ENCODE data around the gene FBXW11.
"Not testable (repeated sequence)": the region's sequence is repeated elsewhere in the genome, so short reads cannot be mapped to it uniquely, and the experiment has no call there.

Gene FBXW11

DNA sequence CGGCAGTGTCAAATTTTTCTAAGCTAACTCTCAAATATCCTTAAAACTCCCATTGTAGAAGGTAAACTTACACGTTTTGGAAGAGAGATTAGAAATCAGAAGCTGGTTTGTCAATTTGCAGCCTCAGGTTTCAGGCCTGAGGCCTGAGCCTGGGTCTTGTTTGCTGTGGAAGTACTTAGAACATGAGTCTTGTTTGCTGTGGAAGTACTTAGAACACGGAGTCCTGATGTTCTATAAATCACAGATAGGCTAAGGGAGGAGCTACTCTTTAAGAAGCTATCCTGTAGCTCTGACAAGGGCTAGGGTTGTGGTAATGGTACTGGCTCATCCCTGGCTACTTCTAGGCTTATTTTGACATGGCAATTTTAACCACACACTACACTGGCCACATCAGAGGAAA is 97.8 kb downstream of the FBXW11 start:
- no peak for DNase-seq (ENCODE audit: low read depth)

DNA sequence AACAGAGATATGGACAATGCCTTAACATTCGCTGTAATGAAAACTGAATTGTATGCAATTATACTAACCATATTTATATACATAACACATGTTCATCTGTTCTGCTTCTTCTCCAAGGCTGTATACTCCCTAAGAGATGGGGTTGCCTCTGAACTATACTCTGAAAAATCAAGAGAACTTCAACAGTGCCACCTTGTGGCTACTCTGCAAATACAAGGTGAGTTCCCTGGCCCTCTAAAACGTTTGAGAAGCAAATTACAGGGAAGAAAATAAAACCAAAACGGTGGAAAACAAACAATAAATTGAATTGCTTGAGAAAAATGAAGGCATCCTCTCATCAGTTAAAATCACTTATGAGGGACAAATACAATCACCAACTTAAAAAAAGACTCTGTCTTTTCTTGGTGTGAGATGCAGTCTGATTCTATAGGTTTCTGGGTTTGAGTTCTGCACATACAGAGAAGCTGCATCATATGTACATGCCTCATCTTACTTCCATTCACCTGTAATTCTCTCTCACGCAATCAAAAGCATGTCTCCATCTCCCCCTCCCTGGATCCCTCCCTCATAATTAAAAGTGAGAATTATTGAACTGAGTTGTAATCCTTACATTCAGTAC is 98.6 kb downstream of the FBXW11 start:
- peak; percentile 66 for DNase-seq (ENCODE audit: low read depth)

DNA sequence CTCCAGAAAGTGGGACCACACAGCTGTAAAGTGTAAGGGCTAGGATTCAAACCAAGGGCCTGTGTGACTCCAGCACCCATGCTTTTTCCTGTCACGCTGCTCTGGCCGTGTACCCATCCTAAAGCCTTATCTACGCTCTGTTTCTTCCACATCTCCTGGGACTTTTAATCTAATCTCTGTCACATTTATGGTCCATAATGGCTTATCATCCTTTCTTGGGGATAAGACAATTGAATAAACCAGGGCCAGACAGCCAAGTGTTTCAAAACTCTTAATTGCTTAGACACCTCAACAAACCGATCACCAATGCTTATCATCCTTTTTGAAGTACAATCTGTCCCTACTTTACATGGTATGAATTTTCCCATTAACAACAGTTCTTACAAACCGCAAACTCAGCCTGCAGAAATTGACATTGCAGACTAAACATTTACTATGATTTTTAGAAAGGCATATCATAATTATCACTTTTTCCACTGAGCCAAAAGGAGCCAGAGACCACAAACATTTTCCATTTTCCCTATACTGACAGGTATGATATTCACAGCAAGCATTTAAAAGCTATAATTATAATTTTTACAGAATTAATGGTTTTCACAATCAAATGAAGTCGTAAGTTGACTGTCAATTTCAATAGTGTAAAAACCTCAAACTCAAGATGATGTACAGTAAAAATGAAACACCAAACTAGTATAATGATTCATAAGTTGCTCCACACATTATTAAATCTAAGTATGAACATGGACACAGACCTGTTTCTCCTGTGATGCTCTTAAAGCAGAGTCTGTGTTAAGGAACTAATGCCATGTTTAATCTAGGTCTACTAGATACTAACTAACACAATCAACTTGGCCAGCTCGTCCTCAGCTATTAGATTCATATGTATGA is 99.5 kb downstream of the FBXW11 start:
- no peak for DNase-seq (ENCODE audit: low read depth)

DNA sequence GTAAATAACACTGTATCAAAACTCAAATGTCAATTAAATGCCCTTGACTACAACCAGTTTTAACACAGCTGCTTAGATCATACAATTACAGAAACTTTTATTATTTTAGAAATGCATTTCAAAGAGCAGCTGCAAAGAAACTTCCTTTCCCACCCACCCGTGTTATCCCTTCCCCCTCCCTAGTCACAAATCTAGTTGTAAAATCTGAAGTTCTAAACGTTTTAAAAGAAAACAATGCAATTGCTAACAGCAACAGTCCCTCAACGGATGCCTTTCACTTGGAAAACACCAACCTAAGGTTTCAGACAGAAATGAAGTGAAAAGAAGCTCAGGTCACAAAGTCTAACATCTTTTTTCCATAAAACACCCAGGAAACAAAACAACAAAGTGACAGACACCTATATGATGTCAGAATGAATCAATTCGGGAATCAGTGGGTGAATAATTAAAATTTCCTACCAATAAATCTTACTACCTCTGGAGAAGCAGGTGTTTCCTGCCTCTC is 100.3 kb downstream of the FBXW11 start:
- DNase-seq (ENCODE audit: low read depth), result no peak

DNA sequence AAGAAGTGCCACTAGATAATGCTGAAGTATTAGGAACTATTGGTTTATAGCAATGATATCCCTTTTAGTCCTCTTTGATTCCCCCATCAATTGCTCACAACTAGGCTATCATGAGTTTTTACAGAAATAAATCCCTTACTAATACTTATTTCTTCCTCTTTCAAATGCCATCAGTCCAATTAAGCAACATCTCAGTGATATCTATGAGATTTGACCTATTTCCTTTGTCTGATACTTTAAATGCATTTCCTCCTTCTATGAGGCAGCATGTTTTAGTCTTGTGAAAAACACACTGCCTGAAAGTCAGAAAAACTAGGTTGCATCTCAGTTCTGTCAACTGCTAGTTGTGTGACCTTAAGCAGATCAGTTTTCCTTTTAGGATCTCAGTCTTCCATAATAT is 101.6 kb downstream of the FBXW11 start:
- DNase-seq (ENCODE audit: low read depth), result peak; percentile 7

DNA sequence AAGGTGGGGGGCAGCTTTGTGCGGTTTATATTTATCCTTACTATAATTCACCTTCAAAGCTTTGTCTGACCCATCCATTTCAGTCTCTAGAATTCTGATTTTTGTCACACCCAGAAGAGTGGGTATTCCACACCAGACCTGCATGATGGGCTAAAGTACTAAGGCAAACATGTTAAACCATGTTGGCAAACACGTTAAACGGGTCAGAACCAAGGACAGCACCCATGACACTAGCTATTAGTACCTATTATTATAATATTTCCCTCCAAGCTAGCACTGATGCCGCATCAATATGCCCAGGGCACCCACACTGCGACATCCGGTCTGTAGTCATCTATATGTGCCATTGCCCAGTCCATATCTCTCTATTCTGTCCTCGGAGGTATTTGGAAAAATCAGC is 104.7 kb downstream of the FBXW11 start:
- DNase-seq (ENCODE audit: low read depth), result no peak

DNA sequence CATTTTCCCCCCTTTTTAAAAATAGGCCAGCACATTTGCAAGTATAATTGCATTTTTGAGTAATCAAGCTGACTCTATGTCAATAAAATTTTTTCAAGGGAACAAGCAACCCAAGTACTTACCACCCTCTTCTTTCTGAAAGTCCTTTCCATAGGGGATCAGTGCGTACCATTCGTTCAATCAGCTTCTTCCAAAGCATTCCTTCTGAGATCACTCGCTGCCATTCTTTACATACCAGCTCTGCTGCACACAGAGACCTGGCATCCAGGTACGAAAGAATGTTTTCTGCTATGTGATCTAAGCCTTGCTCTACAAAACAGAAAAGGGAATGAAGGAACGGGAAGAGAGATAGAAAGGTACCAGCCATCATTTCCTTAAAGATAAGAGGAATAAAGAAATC is 106.6 kb downstream of the FBXW11 start:
- no peak for DNase-seq (ENCODE audit: low read depth)

DNA sequence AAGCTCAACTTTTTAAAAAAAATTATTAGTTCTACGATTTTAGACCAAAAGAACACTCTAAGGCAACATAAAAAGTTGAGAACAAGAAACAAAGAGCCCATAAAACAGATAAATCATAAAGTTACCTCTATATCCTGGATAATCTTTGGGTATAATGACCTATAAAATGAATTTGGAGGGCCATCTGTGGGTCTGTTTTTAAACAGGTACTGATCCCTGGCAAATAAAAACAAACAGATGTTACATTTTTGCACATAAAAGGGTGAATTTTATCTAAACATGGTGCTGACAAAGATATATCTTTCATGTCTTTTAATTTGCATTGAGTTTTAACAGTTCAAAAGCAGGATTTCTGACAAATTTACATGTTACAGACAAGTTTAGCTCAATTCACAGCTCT is 107.6 kb downstream of the FBXW11 start:
- DNase-seq (ENCODE audit: low read depth), result no peak

DNA sequence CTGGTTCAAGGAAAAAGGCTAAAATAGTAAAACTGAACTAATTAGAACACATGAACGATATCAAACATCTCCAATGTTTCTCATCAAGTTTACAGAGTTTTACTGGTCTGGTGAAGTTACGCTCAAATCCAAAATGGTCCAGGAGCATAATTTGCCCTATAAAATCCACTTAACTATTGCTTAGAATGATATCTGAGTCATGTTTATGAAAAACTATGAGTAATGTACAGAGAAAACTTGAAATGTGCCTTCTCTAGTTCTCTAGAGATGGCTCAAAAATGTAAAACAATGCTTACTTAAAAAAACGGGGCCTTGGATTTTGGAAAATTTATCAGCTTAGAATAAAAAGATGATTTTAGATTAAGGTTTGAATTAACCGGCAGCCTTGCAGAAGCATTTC is 108.1 kb downstream of the FBXW11 start:
- no peak for DNase-seq (ENCODE audit: low read depth)

DNA sequence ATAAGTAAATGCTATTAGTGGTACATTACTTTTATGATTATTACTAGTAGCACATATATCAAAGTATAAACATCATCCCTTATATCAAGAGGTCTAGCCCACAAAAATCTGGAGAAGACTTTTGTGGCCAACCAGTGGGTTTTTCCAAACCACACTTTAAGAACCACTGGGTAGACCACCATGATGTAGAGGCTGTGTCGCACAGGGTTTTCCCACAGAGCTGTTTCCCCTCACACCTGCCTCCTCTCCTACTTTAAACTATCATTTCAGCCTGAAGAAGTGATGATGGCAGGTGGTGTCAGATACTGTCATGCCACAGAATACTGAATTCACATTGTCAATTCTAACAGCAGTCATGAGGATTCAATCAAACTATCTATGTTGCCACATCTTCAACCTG is 109.2 kb downstream of the FBXW11 start:
- no peak for DNase-seq (ENCODE audit: low read depth)

DNA sequence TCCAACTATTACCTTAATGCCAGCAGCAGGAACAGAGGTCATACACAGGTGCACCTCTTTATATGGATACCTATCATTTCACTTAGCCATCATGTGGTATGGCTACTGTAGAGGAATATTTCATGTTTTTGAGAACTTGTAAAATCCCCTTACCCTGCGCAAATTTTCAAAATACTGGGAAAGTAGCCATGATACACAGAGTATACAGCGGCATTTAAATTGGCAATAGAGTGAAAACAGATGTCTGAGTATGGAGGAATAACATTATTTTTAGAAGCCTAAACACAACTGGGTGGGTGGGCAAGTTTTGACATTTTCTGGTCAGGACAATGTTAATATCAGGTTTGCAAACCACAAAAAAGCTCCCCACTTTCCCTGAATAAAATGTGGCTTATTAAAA is 111.4 kb downstream of the FBXW11 start:
- DNase-seq (ENCODE audit: low read depth), result no peak

DNA sequence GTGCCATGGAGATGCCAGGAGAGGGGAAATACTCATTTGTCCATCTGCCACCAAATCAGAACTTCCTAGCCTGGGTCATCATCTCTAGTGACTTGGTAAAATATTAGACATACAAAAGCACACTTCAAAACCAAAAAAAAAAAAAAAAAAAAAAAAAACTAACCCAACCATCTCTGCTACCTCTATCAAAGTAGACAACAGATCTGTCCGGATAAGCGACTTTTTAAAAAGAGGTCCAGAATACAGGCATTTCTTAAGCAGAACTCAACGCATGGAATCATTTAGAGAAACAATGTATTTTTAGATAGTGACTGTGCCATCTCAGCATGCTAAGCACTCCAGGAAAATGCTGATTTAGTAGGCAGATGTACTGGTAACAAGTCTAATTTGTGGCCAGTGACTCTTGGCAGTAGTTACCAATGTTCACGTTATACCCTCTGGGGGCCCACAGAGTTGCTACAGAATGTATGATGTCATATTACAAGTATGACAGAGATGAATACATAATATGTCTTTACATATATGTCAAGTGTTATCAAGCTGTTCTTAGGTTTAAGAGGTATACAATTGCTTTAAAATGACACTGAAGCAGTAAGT is 113.0 kb downstream of the FBXW11 start:
- peak; percentile 67 for DNase-seq (ENCODE audit: low read depth)

DNA sequence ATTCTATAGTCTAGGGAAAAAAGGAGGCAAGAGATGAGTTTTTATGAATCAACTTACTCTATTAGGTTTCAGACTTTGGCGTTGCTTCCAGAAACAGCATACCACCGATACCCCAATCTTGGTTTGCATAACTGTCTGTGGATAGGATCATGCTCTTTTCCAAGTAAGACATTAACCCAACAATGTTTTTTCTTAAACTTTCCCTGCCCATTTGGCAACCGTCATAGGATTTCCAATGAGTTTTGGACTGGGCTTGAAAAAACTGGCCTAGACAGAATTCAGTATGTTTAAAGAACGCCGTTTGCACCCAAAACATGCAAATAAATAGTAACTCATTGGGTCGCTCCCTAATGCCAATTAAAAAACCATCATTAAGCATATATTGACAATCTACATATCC is 114.8 kb downstream of the FBXW11 start:
- no peak for DNase-seq (ENCODE audit: low read depth)

DNA sequence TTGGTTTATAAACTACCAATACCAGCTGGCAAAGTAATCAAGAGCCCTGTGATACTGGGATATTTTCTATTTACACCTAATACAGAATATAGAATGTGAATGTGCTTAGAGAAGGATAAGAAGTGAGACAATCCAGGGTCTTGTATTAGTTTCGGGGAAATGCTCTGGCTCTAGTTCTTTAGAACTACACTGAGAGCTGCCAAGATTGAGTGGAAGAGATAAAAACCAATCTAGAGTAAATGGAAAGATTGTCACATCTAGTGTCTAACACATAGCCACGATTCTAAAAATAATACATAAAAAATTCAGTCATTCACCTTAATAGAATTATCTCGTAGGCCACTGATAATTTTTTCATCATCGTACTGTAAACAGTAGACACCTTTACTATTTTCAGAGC is 115.3 kb downstream of the FBXW11 start:
- no peak for DNase-seq (ENCODE audit: low read depth)

DNA sequence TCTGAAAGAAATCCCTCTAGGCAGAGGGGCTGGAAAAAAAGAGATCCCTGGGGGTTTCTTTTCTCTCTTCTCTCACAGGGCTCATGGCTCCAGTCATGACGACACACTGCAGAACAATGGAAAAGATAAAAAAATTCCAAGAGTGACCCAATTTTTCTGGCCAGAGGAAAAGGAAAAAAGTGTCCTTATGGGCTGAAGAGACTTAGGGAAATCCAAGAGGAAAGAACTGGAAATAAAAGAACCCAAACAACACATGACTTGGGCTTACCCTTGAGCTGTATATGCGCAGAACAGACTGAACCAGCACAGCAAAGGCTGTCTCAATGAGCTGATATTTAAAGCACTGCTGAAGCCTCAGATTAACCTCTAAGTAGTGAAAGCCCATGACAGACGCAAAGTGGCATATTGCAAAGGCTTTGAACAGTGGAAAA is 118.4 kb downstream of the FBXW11 start:
- no peak for DNase-seq (ENCODE audit: low read depth)

DNA sequence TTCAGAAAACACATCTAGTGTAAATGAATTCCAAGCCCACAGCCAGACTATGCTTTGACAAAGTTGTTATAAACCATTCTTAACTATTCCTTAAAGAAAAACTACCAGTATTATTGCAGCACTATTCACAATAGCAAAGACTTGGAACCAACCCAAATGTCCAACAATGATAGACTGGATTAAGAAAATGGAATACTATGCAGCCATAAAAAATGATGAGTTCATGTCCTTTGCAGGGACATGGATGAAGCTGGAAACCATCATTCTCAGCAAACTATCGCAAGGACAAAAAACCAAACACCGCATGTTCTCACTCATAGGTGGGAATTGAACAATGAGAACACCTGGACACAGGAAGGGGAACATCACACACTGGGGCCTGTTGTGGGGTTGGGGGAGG is 120.4 kb downstream of the FBXW11 start:
- DNase-seq (ENCODE audit: low read depth), result not testable (repeated sequence)

DNA sequence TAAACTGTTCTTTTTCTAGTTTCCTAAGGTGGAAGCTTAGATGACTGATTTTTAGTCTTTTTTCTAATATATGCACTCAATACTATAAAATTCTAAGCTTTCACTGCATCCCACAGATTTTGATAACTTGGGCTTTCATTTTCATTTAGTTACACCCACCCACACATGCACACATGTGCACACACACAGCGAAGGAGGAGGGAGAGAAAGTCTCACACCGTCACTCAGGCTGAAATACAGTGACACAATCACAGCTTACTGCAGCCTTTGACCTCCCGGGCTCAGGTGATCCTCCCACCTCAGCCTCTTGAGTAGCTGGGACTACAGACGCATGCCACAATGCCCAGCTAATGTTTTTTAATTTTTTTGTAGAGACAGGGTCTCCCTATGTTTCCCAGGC is 124.3 kb downstream of the FBXW11 start:
- no peak for DNase-seq (ENCODE audit: low read depth)

DNA sequence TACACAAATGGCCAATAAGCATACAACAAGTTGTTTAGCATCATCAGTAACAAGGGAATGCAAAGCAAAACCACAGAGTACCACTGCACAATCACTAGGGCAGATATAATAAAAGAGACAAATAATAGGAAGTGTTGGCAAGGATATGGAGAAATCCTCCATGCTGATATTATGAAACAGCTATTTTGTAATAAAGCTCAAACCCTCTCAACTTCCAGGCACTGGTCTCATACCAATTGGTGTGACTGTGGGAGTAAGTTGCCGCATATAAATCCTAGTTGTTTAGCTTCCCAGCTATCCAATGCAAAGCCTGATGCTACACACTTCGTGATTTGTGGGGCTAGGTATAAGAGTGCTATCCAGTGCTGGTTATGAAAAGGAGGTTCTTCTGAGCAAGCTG is 132.2 kb downstream of the FBXW11 start:
- DNase-seq (ENCODE audit: low read depth), result peak; percentile 88

DNA sequence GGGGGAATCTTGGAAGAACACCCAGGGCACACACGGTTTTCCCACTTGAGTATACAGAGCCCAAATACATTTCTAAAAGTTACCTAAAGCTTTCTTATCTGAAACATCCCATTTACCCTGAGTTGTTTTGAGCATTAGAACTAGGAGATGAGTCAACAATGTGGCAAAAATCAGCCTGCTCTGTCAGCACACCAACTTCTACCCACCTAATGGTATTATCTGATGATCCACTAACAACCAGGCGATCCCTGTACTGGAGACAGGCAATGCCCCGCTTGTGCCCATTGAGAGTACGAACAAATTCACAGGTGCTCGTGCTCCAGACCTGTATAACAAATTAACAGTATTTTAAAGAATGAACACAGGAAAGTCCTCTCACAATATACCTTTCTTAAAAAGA is 133.8 kb downstream of the FBXW11 start:
- peak; percentile 35 for DNase-seq (ENCODE audit: low read depth)

DNA sequence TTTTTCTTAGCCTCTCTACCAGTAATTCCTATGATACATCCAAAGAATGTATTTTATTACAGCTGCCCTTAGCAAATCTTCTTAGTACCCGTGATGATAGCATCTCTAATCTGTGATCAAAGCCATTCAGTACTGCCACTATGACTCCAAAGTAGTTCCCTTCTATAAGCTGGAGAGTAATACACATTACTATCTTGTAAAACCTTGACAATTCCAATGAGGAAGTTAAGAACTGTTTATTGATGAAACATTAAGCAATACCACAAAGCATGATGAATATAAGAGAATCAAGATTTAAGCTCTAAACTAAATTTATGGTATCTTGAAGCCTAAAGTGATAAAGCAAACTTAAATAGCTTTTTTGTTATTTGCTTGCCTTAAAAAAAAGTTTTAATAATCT is 134.7 kb downstream of the FBXW11 start:
- no peak for DNase-seq (ENCODE audit: low read depth)

DNA sequence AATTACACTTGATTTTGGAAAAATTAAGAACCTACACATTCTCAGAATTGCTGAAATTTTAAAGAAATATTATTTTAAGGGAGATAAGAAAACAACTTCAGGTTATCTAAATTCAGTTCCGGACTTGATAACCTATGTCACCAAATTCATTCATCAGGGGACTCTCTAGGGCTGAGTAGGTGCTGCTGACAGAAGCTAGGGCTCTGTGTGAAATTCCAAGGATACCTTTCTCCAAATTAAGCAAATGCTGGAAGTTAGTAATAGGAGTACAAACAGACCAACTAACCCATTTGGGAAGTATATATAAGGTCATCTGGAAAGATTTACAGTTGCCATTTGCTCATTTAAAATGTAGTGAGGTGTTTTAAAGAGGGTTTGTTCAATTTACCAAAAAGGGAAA is 136.5 kb downstream of the FBXW11 start:
- no peak for DNase-seq (ENCODE audit: low read depth)

DNA sequence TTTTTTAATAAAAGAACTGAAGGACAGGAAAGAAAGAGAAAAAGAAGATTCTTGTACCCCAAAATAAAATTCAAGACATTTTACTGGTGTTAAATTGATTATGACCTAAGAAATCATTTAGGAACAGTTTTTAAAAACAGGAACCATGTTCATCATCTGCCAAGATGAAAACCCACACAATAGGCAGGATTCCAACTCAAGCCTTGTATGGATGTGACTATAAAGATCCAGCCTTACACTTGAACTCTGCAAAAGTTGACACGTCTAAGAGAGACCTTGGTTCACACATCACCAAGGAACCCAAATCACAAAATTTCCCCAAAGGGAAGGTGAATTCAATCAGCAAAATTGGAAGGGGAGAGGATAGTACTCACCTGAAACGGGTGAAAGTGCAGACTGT is 138.2 kb downstream of the FBXW11 start:
- no peak for DNase-seq (ENCODE audit: low read depth)

DNA sequence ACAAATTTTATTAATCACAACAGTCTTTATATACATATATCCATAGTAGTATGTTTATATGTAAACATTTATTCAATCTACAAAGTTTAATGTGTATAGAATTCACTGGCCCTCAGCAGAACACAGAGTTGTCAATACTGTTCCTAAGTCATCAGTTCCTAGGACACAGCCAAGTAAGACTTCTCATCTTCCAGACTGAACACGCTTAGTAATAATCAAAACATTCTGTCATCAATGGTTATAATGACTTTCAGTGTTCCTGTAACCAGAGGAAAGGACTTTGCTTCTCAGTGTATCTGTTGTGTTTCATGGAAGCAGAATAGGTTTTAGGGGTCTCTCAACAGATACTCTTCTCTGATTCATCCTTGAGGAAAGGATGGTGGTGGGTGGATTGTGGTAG is 138.7 kb downstream of the FBXW11 start:
- peak; percentile 51 for DNase-seq (ENCODE audit: low read depth)

Data from iris pigment epithelial cell (primary cell).